Measurements from ENCODE around the gene STOML2.

The STOML2 gene

DNA sequence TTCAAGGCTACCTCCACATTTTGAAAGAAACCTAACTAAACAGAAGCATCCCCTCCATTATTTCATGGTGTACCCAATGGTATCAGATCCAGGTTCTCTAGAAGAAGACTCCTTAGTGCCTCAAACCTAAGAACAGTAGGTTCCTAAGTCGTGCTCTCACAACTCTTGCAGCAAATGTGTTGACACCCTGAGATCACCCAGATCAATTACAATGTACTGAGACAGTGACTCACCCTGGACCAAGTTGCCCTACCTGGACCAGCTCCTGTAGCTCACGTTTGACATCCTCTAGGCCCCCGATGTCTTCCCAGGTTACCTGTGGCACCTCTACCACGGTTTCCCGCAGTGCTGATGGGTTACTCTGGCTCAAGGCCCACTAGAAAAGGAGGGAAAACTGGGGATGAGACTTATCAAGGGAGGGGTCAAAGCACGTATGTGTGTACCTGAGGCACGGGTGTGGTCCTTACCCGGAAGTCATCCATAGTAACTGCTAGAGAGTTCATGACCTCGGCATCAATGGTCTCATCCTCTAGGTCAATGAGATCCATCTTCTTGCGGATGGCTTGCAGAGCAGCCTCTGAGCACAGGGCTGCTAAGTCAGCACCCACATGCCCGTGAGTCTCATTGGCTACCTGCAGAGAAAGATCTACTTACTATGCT lies 42.3 kb downstream of the STOML2 start:
- H3K36me3 ChIP-seq (ENCODE audit: insufficient read depth, low read length): peaks cover 100% of the 10 kb centered on the region
- H2AFZ ChIP-seq (ENCODE audit: low read length): no peak overlapping the region
- no peaks in the 10 kb centered on the region; the same call in 1 of the 2 replicates for H4K20me1 ChIP-seq (ENCODE audit: insufficient read depth, low read length)
- no peaks in the 10 kb centered on the region for H3K4me1 ChIP-seq (ENCODE audit: insufficient read depth, low read length, severe bottlenecking)
- no peaks in the 10 kb centered on the region for H3K27me3 ChIP-seq (ENCODE audit: insufficient read depth, low read length)
- H3K4me3 ChIP-seq (ENCODE audit: low read depth, low read length, poor library complexity, severe bottlenecking): no peak overlapping the region
- no peaks in the 10 kb centered on the region for H3K79me2 ChIP-seq (ENCODE audit: insufficient read depth, low read length)
- no peaks in the 10 kb centered on the region for H3K9me3 ChIP-seq (ENCODE audit: low read length)
- 0 out of 2 replicates have a peak, but pooled peaks cover 3% of the 10 kb centered on the region for H3F3A ChIP-seq (ENCODE audit: insufficient read depth, low read length)
- no peak for TF ChIP-seq EZH2 (IDR thresholded peaks at IDR 0.05; ENCODE audit: borderline replicate concordance, low read length)
- no peak for TF ChIP-seq CTCF (IDR thresholded peaks at IDR 0.05; ENCODE audit: low read length)
- H3K9me2 ChIP-seq (ENCODE audit: low read depth, low read length): no peaks in the 10 kb centered on the region
- no peak overlapping the region for H3K9ac ChIP-seq (ENCODE audit: low read length)
- no peak overlapping the region for H3K27ac ChIP-seq (ENCODE audit: low read depth, low read length, poor library complexity, severe bottlenecking)
- no peak overlapping the region for H3K4me2 ChIP-seq (ENCODE audit: low read length)

DNA sequence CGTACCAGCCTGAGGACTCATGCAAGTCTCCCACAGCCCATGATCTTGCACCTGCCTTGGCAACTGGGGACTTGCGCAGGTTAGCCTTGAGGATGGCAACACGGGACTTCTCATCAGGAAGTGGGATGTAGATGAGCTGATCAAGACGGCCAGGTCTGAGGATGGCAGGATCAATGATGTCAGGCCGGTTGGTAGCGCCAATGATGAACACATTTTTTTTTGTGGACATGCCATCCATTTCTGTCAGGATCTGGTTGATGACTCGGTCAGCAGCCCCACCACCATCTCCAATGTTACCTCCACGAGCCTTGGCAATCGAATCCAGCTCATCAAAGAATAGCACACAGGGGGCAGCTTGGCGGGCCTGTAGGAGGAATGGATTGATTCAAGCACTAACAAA lies 43.5 kb downstream of the STOML2 start:
- Histone ChIP-seq H3K27me3 (ENCODE audit: insufficient read depth, low read length) (no peaks in the 10 kb centered on the region), H3K9me3 (ENCODE audit: low read length) (no peaks in the 10 kb centered on the region), H4K20me1 (ENCODE audit: insufficient read depth, low read length) (peaks cover 2% of the 10 kb centered on the region), H3K36me3 (ENCODE audit: insufficient read depth, low read length) (peaks cover 99% of the 10 kb centered on the region), H3K9me2 (ENCODE audit: low read depth, low read length) (no peaks in the 10 kb centered on the region), H3K27ac (ENCODE audit: low read depth, low read length, poor library complexity, severe bottlenecking) (no peak overlapping the region), H3K4me3 (ENCODE audit: low read depth, low read length, poor library complexity, severe bottlenecking) (no peak overlapping the region), H3K4me2 (ENCODE audit: low read length) (no peak overlapping the region), H3K79me2 (ENCODE audit: insufficient read depth, low read length) (no peaks in the 10 kb centered on the region), H3K9ac (ENCODE audit: low read length) (no peak overlapping the region), H3K4me1 (ENCODE audit: insufficient read depth, low read length, severe bottlenecking) (no peaks in the 10 kb centered on the region), H2AFZ (ENCODE audit: low read length) (no peak overlapping the region), H3F3A (ENCODE audit: insufficient read depth, low read length) (0 out of 2 replicates have a peak, but pooled peaks cover 3% of the 10 kb centered on the region)
- TF ChIP-seq EZH2 (IDR thresholded peaks at IDR 0.05; ENCODE audit: borderline replicate concordance, low read length) (no peak), CTCF (IDR thresholded peaks at IDR 0.05; ENCODE audit: low read length) (no peak)

GRCh38 chr9:35057271-35057620 lies 45.7 kb downstream of the STOML2 start:
- no peak overlapping the region for H3K4me3 ChIP-seq (ENCODE audit: low read depth, low read length, poor library complexity, severe bottlenecking)
- H3K27ac ChIP-seq (ENCODE audit: low read depth, low read length, poor library complexity, severe bottlenecking): no peak overlapping the region
- 0 out of 2 replicates have a peak, but pooled peaks cover 3% of the 10 kb centered on the region for H3F3A ChIP-seq (ENCODE audit: insufficient read depth, low read length)
- no peak overlapping the region for H3K4me2 ChIP-seq (ENCODE audit: low read length)
- H2AFZ ChIP-seq (ENCODE audit: low read length): no peak overlapping the region
- H3K36me3 ChIP-seq (ENCODE audit: insufficient read depth, low read length): peaks cover 85% of the 10 kb centered on the region
- H3K9me3 ChIP-seq (ENCODE audit: low read length): no peaks in the 10 kb centered on the region
- H3K27me3 ChIP-seq (ENCODE audit: insufficient read depth, low read length): no peaks in the 10 kb centered on the region
- no peaks in the 10 kb centered on the region for H3K4me1 ChIP-seq (ENCODE audit: insufficient read depth, low read length, severe bottlenecking)
- H3K9ac ChIP-seq (ENCODE audit: low read length): no peak overlapping the region
- H3K9me2 ChIP-seq (ENCODE audit: low read depth, low read length): no peaks in the 10 kb centered on the region
- peaks cover 2% of the 10 kb centered on the region; the same call in 1 of the 2 replicates for H4K20me1 ChIP-seq (ENCODE audit: insufficient read depth, low read length)
- no peak for TF ChIP-seq EZH2 (IDR thresholded peaks at IDR 0.05; ENCODE audit: borderline replicate concordance, low read length)
- no peak for TF ChIP-seq CTCF (IDR thresholded peaks at IDR 0.05; ENCODE audit: low read length)
- H3K79me2 ChIP-seq (ENCODE audit: insufficient read depth, low read length): no peaks in the 10 kb centered on the region
